Hepatocyte (in vitro differentiated cells): ENCODE results near the gene EEF1G. TPM values are rescaled to one million over a fixed set of nuclear protein-coding genes. Genes with fewer than 3 reads are reported as not detected.
"Not testable (repeated sequence)": the region's sequence is repeated elsewhere in the genome, so short reads cannot be mapped to it uniquely, and the experiment has no call there.

ENCODE experiments used
- DNase-seq: peaks from one replicate; pipeline ENCODE4 v3.0.0-alpha.2; 2016; ENCODE audit warnings: low spot score
- H2AFZ ChIP-seq: fragments of 200-600 bp; sonication (generic); 2 replicates; pipeline ENCODE4 v1.6.0; 2016; ENCODE audit warnings: antibody characterized with exemption, mild to moderate bottlenecking
- H3K27ac ChIP-seq: fragments of 200-600 bp; sonication (generic); 2 replicates; pipeline ENCODE4 v1.5.1; 2016; ENCODE audit warnings: mild to moderate bottlenecking
- H3K27me3 ChIP-seq: fragments of 200-600 bp; sonication (generic); 2 replicates; pipeline ENCODE4 v1.6.1; 2016
- H3K36me3 ChIP-seq: fragments of 200-600 bp; sonication (generic); replicated peaks from 2 replicates; pipeline ENCODE4 v1.5.1; 2016; ENCODE audit warnings: low read depth; ENCODE audit not compliant: insufficient read depth
- H3K4me1 ChIP-seq: fragments of 200-600 bp; sonication (generic); 2 replicates; pipeline ENCODE4 v1.5.1; 2016; ENCODE audit warnings: mild to moderate bottlenecking, moderate library complexity; ENCODE audit not compliant: insufficient read depth
- H3K4me2 ChIP-seq: fragments of 200-600 bp; sonication (generic); 2 replicates; pipeline ENCODE4 v1.6.0; 2016
- H3K4me3 ChIP-seq: fragments of 200-600 bp; sonication (generic); 2 replicates; pipeline ENCODE4 v1.5.1; 2016; ENCODE audit warnings: mild to moderate bottlenecking
- H3K79me2 ChIP-seq: fragments of 200-600 bp; sonication (generic); 2 replicates; pipeline ENCODE4 v1.6.0; 2017; ENCODE audit warnings: mild to moderate bottlenecking
- H3K9me2 ChIP-seq: fragments of 200-600 bp; sonication (generic); replicated peaks from 2 replicates; pipeline ENCODE4 v1.6.0; 2017; ENCODE audit warnings: mild to moderate bottlenecking; ENCODE audit not compliant: insufficient read depth
- H3K9me3 ChIP-seq: fragments of 200-600 bp; sonication (generic); 2 replicates; pipeline ENCODE4 v1.5.1; 2016; ENCODE audit warnings: low read depth, mild to moderate bottlenecking
- H4K20me1 ChIP-seq: fragments of 200-600 bp; sonication (generic); 2 replicates; pipeline ENCODE4 v1.6.0; 2016; ENCODE audit warnings: mild to moderate bottlenecking; ENCODE audit not compliant: insufficient read depth, poor library complexity, severe bottlenecking
- CTCF ChIP-seq: fragments of 200-600 bp; sonication (generic); IDR thresholded peaks from 2 replicates; pipeline ENCODE4 v1.5.1; 2016; ENCODE audit warnings: antibody characterized with exemption, mild to moderate bottlenecking; ENCODE audit not compliant: poor library complexity
- EZH2 ChIP-seq: fragments of 200-600 bp; sonication (generic); IDR thresholded peaks from 2 replicates; pipeline ENCODE4 v1.6.1; 2016; ENCODE audit warnings: antibody characterized with exemption, mild to moderate bottlenecking, borderline replicate concordance
- EZH2phosphoT487 ChIP-seq: fragments of 200-600 bp; sonication (generic); IDR thresholded peaks from one replicate; pipeline ENCODE4 v1.6.1; 2018; ENCODE audit warnings: antibody characterized with exemption, mild to moderate bottlenecking, low read depth, moderate library complexity; ENCODE audit not compliant: unreplicated experiment, severe bottlenecking
- WGBS: methylation state at CpG from one replicate; pipeline ENCODE4 v1.1.6; 2016; ENCODE audit warnings: low lambda C conversion rate; ENCODE audit errors: missing lambda C conversion rate; 5-methylcytosine and 5-hydroxymethylcytosine counted together
- polyA plus RNA-seq: library from polyadenylated mRNA; unstranded; fragments of >200 nt; fragmentation: Nextera tagmentation; extraction: Ambion mirVana; gene quantifications from 2 replicates; pipeline ENCODE4 v1.2.1, GENCODE V29; 2016
- total RNA-seq: library from RNA; depleted of rRNA; stranded (reverse); fragments of >200 nt; gene quantifications from 2 replicates; pipeline ENCODE4 v1.2.3, GENCODE V29; 2014

Gene EEF1G
- total and polyA plus RNA-seq, 2 experiments from 2014 or later: 526 to 1,634 TPM

- peaks cover 20% of the 10 kb centered on the region for H4K20me1 ChIP-seq
- no peak for DNase-seq
Measured at GRCh38 chr11:62565100-62565802, 8.4 kb downstream of the EEF1G start.

GRCh38 chr11:62561677-62562230 is 11.9 kb downstream of the EEF1G start:
- peaks cover 12% of the 10 kb centered on the region for H4K20me1 ChIP-seq
- H3K4me2 ChIP-seq: not testable (repeated sequence)

More at GRCh38 chr11:62565100-62565802, 8.4 kb downstream of the EEF1G start:
- Histone ChIP-seq H2AFZ (no peak overlapping the region), H3K27ac (peak overlapping the region; percentile 65), H3K4me3 (no peak overlapping the region), H3K9me3 (no peaks in the 10 kb centered on the region), H3K4me2 (peak overlapping the region; percentile 4), H3K27me3 (no peaks in the 10 kb centered on the region), H3K36me3 (no peaks in the 10 kb centered on the region), H3K9me2 (no peaks in the 10 kb centered on the region), H3K4me1 (peaks cover 6% of the 10 kb centered on the region), H3K79me2 (peaks cover 64% of the 10 kb centered on the region)
- TF ChIP-seq EZH2phosphoT487 (no peak), EZH2 (no peak), CTCF (no peak)
- WGBS: 80% methylated on average over 5 of the region's 5 CpGs

GRCh38 chr11:62560566-62561103 is 13.1 kb downstream of the EEF1G start:
- H2AFZ ChIP-seq: no peak overlapping the region
- H3K4me3 ChIP-seq: no peak overlapping the region
- TF ChIP-seq EZH2phosphoT487 (no peak), CTCF (peak; percentile 80), EZH2 (no peak)
- H4K20me1 ChIP-seq: peaks cover 9% of the 10 kb centered on the region
- H3K27ac ChIP-seq: peak overlapping the region; percentile 79
- H3K36me3 ChIP-seq: no peaks in the 10 kb centered on the region
- DNase-seq: peak; percentile 96
- peak overlapping the region; percentile 30 for H3K4me2 ChIP-seq
- H3K4me1 ChIP-seq: peaks cover 25% of the 10 kb centered on the region
- no peaks in the 10 kb centered on the region for H3K9me2 ChIP-seq
- H3K27me3 ChIP-seq: no peaks in the 10 kb centered on the region
- H3K9me3 ChIP-seq: no peaks in the 10 kb centered on the region
- peaks cover 39% of the 10 kb centered on the region for H3K79me2 ChIP-seq
- WGBS: 13% methylated on average over 2 of the region's 2 CpGs

More at GRCh38 chr11:62561677-62562230, 11.9 kb downstream of the EEF1G start:
- not testable (repeated sequence) for H2AFZ ChIP-seq, H3K9me3 ChIP-seq, H3K36me3 ChIP-seq, DNase-seq, H3K27me3 ChIP-seq, H3K4me3 ChIP-seq, H3K9me2 ChIP-seq
- WGBS: 49% methylated on average over 3 of the region's 3 CpGs
- Histone ChIP-seq H3K4me1 (peaks cover 14% of the 10 kb centered on the region), H3K79me2 (peaks cover 48% of the 10 kb centered on the region), H3K27ac (peak overlapping the region; percentile 79)

- 79% methylated on average over 5 of the region's 5 CpGs for WGBS
- H3K9me2 ChIP-seq, H2AFZ ChIP-seq, H3K9me3 ChIP-seq, H3K4me3 ChIP-seq, H4K20me1 ChIP-seq, H3K4me2 ChIP-seq, H3K27me3 ChIP-seq, H3K36me3 ChIP-seq, DNase-seq: not testable (repeated sequence)
- Histone ChIP-seq H3K79me2 (peaks cover 32% of the 10 kb centered on the region), H3K4me1 (peaks cover 31% of the 10 kb centered on the region), H3K27ac (peak overlapping the region; percentile 78)
Measured at GRCh38 chr11:62559626-62560025, 14.1 kb downstream of the EEF1G start.
